ENCODE data around the gene EEF1AKMT3. TPM values are rescaled to one million over a fixed set of nuclear protein-coding genes. Genes with fewer than 3 reads are reported as not detected.

EEF1AKMT3 gene
- polyA plus RNA-seq, 2 of the 4 experiments (the other 2 are of a cell fraction): 7.3 to 15.8 TPM

GRCh38 chr12:57722716-57723629 is 49.4 kb upstream of the EEF1AKMT3 start:
- Histone ChIP-seq H3K27ac (no peak overlapping the region), H3K4me1 (peaks cover 18% of the 10 kb centered on the region), H3K4me2 (no peak overlapping the region), H3K4me3 (no peak overlapping the region), H3K9me3 (no peaks in the 10 kb centered on the region)
- CTCF ChIA-PET: interaction anchor here (0.6 to 13.8 kb wide), 6 partner anchors 9 to 141 kb away, joined by 3 to 242 read pairs (median 9); partner anchors contain the start of gene AGAP2
- FAIRE-seq (no peak), DNase-seq (ENCODE audit: low read depth in 1 of 2, low spot score in 1 of 2) (no peak), ATAC-seq (no peak)
- WGBS (ENCODE audit: missing lambda C conversion rate): 61% methylated on average over 11 of the region's 11 CpGs
- TF ChIP-seq REST (IDR thresholded peaks at IDR 0.05) (no peak), ZC3H11A (IDR thresholded peaks at IDR 0.05) (no peak), RARB (CRISPR knock-in tag; IDR thresholded peaks at IDR 0.05) (no peak), MAX (IDR thresholded peaks at IDR 0.05) (no peak), ZFP36 (IDR thresholded peaks at IDR 0.05; ENCODE audit: borderline replicate concordance, partially characterized antibody) (no peak), MAZ (IDR thresholded peaks at IDR 0.05; ENCODE audit: borderline replicate concordance, low read depth, low read length) (no peak), MYC (IDR thresholded peaks at IDR 0.05; ENCODE audit: borderline replicate concordance, low read length) (no peak), FOXS1 (CRISPR knock-in tag; IDR thresholded peaks at IDR 0.05) (no peak), PHF8 (IDR thresholded peaks at IDR 0.05; ENCODE audit: borderline replicate concordance, low read depth) (no peak)
- POLR2A ChIA-PET: no interaction called here

- Histone ChIP-seq H3K4me3 (no peak overlapping the region), H3K4me1 (peaks cover 18% of the 10 kb centered on the region), H3K27ac (no peak overlapping the region), H3K9me3 (no peaks in the 10 kb centered on the region), H3K4me2 (no peak overlapping the region)
- ATAC-seq (no peak), DNase-seq (ENCODE audit: low read depth in 1 of 2, low spot score in 1 of 2) (no peak), FAIRE-seq (no peak)
- POLR2A ChIA-PET: no interaction called here
- WGBS (ENCODE audit: missing lambda C conversion rate): 44% methylated on average over 2 of the region's 2 CpGs
- CTCF ChIA-PET: interaction anchor here (0.6 to 13.8 kb wide), 6 partner anchors 10 to 141 kb away, joined by 3 to 242 read pairs (median 9); partner anchors contain the start of genes AGAP2 and B4GALNT1
- TF ChIP-seq FOSL2 (IDR thresholded peaks at IDR 0.05) (no peak), FOSL2 (CRISPR knock-in tag; IDR thresholded peaks at IDR 0.05) (no peak)
Observed at GRCh38 chr12:57723630-57723962, 48.8 kb upstream of the EEF1AKMT3 start.

- DNase-seq (ENCODE audit: low read depth in 1 of 2, low spot score in 1 of 2): no peak
- ChIA-PET CTCF (interaction anchor here (0.6 to 13.8 kb wide), 9 partner anchors 11 to 142 kb away, joined by 3 to 242 read pairs (median 11); partner anchors contain the start of genes AGAP2, B4GALNT1 and CYP27B1), POLR2A (no interaction called here)
- no peak overlapping the region for H3K4me3 ChIP-seq
- peaks cover 18% of the 10 kb centered on the region for H3K4me1 ChIP-seq
- FAIRE-seq: no peak
- H3K9me3 ChIP-seq: no peaks in the 10 kb centered on the region
- 78% methylated on average over 12 of the region's 12 CpGs for WGBS (ENCODE audit: missing lambda C conversion rate)
- no peak for ATAC-seq
- H3K4me2 ChIP-seq: no peak overlapping the region
- H3K27ac ChIP-seq: no peak overlapping the region
- TF ChIP-seq HES2 (IDR thresholded peaks at IDR 0.05): no peak
- TF ChIP-seq REST (IDR thresholded peaks at IDR 0.05): no peak
- TF ChIP-seq PBX3 (IDR thresholded peaks at IDR 0.05): no peak
- TF ChIP-seq ELK1 (IDR thresholded peaks at IDR 0.05; ENCODE audit: low read depth, low read length): no peak
- no peak for TF ChIP-seq EHMT2 (IDR thresholded peaks at IDR 0.05; ENCODE audit: low read depth)
- no peak for TF ChIP-seq CHD4 (IDR thresholded peaks at IDR 0.05; ENCODE audit: borderline replicate concordance)
- no peak for TF ChIP-seq CHD2 (IDR thresholded peaks at IDR 0.05; ENCODE audit: low read length, partially characterized antibody)
- TF ChIP-seq HOXA7 (CRISPR knock-in tag; IDR thresholded peaks at IDR 0.05): no peak
- TF ChIP-seq BHLHE40 (IDR thresholded peaks at IDR 0.05; ENCODE audit: low read depth, low read length): no peak
Observed at GRCh38 chr12:57724003-57724935, 48.1 kb upstream of the EEF1AKMT3 start.
